Fibroblast of skin of left biceps (primary cell): Measurements from ENCODE around the gene AKR7A3.
"Not testable (repeated sequence)": the region's sequence is repeated elsewhere in the genome, so short reads cannot be mapped to it uniquely, and the experiment has no call there.

Source experiments
- DNase-seq, 2 experiments: peaks; one replicate each; pipeline ENCODE4 v3.0.0-alpha.2; 2013; ENCODE audit warnings: low read depth in 2 of 2

AKR7A3 gene

GRCh38 chr1:19319196-19319595 lies 30.6 kb upstream of the AKR7A3 start:
- no peak for DNase-seq

DNA sequence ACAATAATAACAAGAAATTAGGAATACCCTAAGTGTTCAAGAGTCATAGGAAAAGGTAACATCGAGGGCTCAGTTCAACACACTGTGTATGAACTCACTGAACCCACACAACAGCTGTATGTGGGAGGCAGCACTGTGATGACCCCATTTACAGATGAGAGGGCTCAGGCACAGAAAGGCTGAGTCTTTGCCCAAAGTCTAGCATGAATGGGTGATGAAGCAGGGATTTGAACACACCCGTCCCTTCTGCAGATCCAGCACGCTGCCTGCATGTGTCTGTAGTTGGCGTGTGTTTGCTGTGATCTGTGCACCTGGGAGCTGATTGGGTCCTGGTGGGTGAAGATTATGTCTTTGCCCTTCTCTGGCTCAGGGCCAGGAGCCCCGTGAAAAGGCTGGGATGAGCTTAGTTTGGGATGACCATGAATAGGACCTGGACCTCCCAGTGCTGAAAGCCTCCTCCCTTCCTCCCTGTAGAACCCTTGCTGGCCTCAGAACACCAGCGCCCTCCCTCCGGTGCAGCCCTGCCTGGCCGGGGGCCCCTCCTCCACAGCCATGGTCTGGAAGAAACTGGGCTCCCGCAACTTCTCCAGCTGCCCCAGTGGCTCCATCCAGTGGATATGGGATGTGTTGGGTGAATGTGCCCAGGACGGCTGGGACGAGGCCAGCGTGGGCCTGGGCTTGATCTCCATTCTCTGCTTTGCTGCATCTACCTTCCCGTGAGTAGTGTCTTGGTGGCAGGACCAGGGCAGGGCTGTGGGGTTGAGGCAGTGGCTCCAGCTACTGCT lies 28.7 kb upstream of the AKR7A3 start:
- no peak for DNase-seq

GRCh38 chr1:19315378-19316198 lies 27.0 kb upstream of the AKR7A3 start:
- DNase-seq, result no peak

DNA sequence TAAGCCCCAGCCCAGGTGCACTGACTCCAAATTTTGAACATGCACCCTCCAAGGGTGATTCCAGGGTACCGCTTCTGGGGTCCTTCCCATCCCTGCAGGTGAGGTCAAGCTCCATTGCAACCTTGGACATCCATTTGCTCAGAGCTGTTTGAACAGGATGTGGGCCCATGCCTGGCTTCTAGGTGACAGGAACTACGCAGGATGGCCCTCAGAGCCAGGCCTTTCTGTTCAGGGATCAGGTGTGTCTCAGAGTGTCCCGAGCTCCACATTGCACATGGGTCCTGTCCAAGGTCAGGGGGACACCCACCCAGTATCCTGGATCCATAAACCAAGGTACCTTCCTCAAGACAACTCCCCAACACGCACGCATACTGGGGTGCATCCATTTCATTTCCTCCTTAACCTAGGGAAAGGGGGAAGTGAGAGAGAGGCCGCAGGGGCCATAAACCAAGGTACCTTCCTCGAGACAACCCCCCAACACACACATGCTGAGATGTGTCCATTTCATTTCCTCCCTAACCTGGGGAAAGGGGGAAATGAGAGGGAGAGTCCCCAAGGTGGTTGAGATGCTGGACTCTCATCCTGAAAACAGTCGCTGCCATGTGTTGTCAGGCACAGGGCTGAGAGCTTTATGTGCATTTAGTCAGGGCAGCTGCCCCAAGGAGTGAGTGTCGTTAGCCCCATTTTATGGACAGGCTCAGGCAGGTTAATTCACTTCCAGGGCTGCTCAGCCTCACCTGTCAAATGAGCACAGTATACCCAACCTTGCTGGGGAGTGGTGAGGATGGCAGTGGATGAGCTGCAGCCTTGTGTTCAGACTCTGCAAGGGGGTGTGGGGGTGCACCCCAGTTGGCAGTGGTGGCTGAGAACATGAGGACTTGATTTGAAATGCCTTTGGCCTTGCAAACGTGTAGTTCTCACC lies 25.7 kb upstream of the AKR7A3 start:
- no peak for DNase-seq

- no peak for DNase-seq
Measured at GRCh38 chr1:19313636-19313959, 25.0 kb upstream of the AKR7A3 start.

GRCh38 chr1:19312782-19313635 lies 24.4 kb upstream of the AKR7A3 start:
- DNase-seq, result no peak

DNA sequence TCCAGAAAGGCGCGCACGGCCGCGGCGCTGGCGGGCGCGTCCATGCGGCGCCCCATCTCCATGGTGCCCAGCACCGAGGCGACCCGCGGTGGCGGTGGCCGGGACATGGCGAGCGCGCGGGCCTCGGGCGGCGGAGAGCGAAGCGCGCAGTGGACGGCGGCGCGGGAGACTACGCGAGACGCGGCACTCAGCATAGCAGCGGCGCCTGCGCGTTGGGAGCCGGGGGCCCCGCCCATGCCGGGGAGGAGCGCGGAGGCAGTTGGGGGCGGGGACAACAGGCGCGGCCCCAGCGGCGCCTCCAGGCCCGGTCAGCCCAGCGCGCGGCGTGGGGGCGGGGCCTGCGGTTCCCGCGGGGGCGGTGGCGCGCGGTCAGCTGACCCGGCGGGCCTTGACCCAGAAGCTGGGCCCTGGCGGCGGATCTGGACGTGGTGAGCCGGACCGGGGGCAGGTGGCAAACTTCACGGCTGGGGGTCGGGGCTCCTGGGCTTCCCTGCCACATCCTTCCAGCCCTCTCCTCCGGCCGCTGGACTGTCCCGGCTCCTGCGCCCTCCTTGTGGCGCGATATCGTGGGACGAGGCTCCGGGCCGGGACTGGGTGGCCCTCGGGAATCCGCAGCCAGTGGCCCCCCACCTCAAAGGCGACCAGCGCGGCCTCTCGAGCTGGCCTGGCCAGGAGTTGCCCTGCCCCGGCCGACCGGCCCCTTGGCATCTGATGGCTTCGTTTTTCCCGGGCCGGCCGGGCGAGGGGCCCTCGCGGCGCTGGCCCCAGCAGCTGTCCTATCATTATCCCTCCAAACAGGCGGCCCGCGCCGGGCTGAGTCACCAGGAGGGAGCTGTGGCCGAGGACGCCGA lies 23.6 kb upstream of the AKR7A3 start, which contains the start of the genes AKR7A2 and SLC66A1:
Gene AKR7A2, minus strand, starts transcription at position 214 of the 851 bp plus-strand sequence. Its CDS starts 20 bp downstream, at position 194.
Gene SLC66A1, plus strand, starts transcription at position 396 of the 851 bp plus-strand sequence. CDS start 5,352 bp downstream, outside the sequence.
- peak; percentile 71 to 74 for DNase-seq

GRCh38 chr1:19311503-19311930 lies 22.9 kb upstream of the AKR7A3 start:
- no peak for DNase-seq

DNA sequence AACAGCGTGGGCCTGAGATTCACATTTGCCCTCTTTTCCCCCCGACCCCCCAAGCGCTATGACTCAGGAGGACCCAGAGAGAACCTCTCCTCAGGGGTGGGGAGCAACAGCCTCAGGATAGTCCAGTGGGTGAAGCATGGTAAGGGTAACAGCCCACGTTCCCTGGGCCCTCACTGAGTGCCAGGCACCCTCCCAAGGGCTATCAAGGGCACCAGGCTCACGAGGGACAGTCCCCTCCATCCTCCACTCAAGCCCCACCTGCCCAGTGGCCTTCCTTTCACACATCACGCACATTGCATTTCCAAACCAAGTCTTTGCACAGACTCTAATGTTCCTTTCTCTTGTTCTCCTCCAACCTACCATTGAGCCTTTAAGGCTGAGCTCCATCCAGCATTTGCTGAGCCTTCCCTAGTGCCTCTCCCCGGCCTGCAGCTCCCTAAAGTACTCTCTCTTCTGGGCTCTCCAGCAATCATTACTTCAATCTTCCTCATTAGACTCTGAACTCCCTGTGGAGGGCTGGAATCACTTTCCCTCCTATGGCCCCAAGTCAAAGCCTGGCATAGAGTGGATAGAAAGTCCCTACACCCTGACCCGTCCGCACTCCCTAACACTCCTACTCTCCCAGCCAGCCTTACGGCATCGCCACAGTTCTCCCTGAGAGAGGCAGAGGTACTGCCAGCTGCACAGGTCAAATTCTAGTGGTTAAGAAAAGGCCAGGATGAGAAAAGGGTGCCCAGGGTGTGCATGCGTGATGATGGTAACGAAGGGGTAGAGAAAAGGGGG lies 22.3 kb upstream of the AKR7A3 start:
- no peak for DNase-seq

- no peak for DNase-seq
Measured at GRCh38 chr1:19310061-19310460, 21.5 kb upstream of the AKR7A3 start.

DNA sequence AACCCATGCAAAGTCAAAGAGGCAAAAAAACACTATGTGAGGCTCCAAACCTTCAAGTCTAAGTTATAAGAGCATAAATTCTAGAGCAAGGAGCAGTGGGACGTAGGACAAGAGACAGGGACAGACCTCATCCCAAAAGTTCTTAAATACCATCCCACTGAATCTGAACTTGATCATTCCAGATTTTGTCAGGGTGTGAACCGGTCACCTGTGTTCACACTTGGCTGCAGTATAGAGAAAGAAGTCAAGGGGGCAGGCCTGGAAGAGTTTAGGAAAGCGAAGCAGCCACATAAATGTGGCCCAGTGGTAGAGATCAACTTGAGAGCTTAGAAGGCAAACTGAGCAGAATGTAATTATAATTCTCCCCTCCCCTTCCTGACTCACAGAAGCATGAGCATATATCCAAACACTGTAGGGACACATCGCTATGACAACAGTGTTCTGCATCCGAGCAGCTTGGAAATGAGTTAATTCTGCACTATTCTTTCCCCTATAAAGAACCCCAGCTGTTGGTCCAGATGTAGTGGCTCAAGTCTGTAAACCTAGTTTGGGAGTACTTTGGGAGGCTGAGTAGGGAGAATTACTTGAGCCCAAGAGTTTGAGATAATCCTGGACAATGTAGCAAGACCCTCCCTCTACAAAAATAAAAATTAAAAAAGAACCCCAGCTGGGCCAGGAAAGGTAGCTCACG lies 20.7 kb upstream of the AKR7A3 start:
- DNase-seq, result peak in 1 of 2 experiments; percentile 15

- DNase-seq, result no peak
Measured at GRCh38 chr1:19308509-19308907, 19.9 kb upstream of the AKR7A3 start.

GRCh38 chr1:19307794-19308508 lies 19.4 kb upstream of the AKR7A3 start:
- DNase-seq, result no peak

GRCh38 chr1:19306941-19307340 lies 18.4 kb upstream of the AKR7A3 start:
- DNase-seq, result no peak

DNA sequence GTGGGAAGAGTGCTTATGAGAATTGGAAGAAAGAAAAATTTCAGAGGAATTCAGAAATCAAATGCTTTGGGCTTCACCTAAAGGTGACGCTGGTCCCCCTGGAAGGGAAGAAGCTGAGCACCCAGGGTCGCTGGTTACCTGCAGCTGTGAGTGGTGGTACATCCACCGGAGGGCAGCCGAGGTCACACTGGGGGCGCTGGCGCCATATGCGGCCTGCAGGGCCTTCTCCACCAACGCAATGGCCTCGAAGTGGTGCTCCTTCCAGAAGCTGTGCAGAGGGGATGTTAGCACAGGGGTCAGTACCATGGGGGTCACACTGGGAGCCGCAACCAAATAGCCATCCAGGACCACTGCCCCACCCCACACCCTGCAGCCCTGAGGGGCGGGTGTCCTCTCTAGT lies 17.3 kb upstream of the AKR7A3 start:
- no peak for DNase-seq

- DNase-seq, result not testable (repeated sequence)
Measured at GRCh38 chr1:19304081-19304480, 15.5 kb upstream of the AKR7A3 start.

GRCh38 chr1:19300211-19300610 lies 11.6 kb upstream of the AKR7A3 start:
- no peak for DNase-seq

- DNase-seq, result no peak
Measured at GRCh38 chr1:19294638-19295037, 6.1 kb upstream of the AKR7A3 start.
